ENCODE measurements around the gene AP3D1. TPM values are rescaled to one million over a fixed set of nuclear protein-coding genes. Genes with fewer than 3 reads are reported as not detected.

Gene AP3D1
- total and polyA plus RNA-seq, 9 of the 15 experiments (the other 6 are each of a cell fraction or from before 2014, with no cell fraction given): 1.2 to 86.1 (median 35.9) TPM

DNA sequence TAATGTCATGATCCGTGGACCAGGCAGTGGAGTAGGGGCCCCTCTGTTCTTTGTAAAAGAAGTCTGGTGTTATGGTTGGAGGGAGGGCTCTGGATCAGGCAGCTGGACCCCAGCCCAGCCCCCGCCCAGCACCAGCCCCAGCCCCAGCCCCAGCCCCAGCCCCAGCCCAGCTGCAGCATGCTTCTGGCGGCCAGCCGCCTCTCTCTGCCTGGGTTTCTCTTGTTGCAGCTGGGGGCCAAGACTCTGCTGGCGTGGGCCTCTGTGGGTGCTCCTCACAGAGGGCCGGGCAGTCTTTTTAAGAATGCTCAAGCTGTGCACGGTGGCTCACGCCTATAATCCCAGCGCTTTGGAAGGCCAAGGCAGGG, 30.2 kb upstream of the AP3D1 start:
- in situ Hi-C loops (cut with MboI) (no loop called here), intact Hi-C loops (cut with micrococcal nuclease) (no loop called here)
- Histone ChIP-seq H3K9me3 (replicated peaks; ENCODE audit: control insufficient read depth, insufficient read depth, low read depth, low read length) (no peaks in the 10 kb centered on the region), H3K9me1 (ENCODE audit: control insufficient read depth, insufficient read depth, low read length) (peaks cover 5% of the 10 kb centered on the region), H3K9ac (ENCODE audit: insufficient read depth in 1 of 2, low read depth in 2 of 2, low read length in 2 of 2) (no peak overlapping the region), H3K4me1 (replicated peaks in 1 of 2; ENCODE audit: control insufficient read depth in 2 of 2, insufficient read depth in 2 of 2, low read length in 2 of 2) (peaks cover 0 to 48% of the 10 kb centered on the region in 2 experiments; a peak in 2 of 5 replicates), H3K79me2 (ENCODE audit: control insufficient read depth, insufficient read depth, low read length) (peaks cover 90% of the 10 kb centered on the region), H3K27ac (ENCODE audit: extremely low read depth, low read depth, low read length) (no peak overlapping the region), H3K4me3 (no peak overlapping the region), H3K4me2 (ENCODE audit: insufficient read depth, low read length) (no peak overlapping the region), H3K27me3 (ENCODE audit: control insufficient read depth in 2 of 2, insufficient read depth in 2 of 2, low read length in 2 of 2) (no peaks in the 10 kb centered on the region), H4K20me1 (replicated peaks; ENCODE audit: control insufficient read depth, insufficient read depth, low read length) (peaks cover 23% of the 10 kb centered on the region), H2AFZ (ENCODE audit: low read depth, low read length) (no peak overlapping the region), H3K36me3 (ENCODE audit: control insufficient read depth, insufficient read depth, low read length) (peaks cover 78% of the 10 kb centered on the region)
- DNase-seq (ENCODE audit: extremely low read depth in 1 of 4, low spot score in 3 of 4): no peak
- 98% methylated on average over 5 of the region's 9 CpGs for WGBS (ENCODE audit: insufficient coverage, low coverage, missing lambda C conversion rate)
- CTCF ChIA-PET (ENCODE audit: low intra/inter-chr PET ratio): no interaction called here
- no peak for FAIRE-seq
- BruUV-seq (replicated peaks): no TSS peak
- TF ChIP-seq HDAC8 (tag; IDR thresholded peaks at IDR 0.05) (no peak), JUN (IDR thresholded peaks at IDR 0.05; ENCODE audit: borderline replicate concordance, low read depth, low read length) (no peak), JUN (CRISPR knock-in tag; IDR thresholded peaks at IDR 0.05; ENCODE audit: borderline replicate concordance) (no peak), XRCC3 (IDR thresholded peaks at IDR 0.05) (no peak), NEUROD1 (IDR thresholded peaks at IDR 0.05; ENCODE audit: borderline replicate concordance, low read depth, low read length, partially characterized antibody) (no peak), ZNF431 (CRISPR knock-in tag; IDR thresholded peaks at IDR 0.05) (no peak), CCNT2 (IDR thresholded peaks at IDR 0.05; ENCODE audit: borderline replicate concordance, extremely low read depth, insufficient read length, low read depth, low read length) (no peak), HNRNPH1 (optimal IDR thresholded peaks at IDR 0.05; ENCODE audit: low read depth, low read length) (no peak), WHSC1 (IDR thresholded peaks at IDR 0.05; ENCODE audit: low read length) (no peak), ZNF75A (CRISPR knock-in tag; IDR thresholded peaks at IDR 0.05) (no peak), MAFK (IDR thresholded peaks at IDR 0.05; ENCODE audit: low read length) (no peak)
- TF ChIP-seq, protein P1, sequence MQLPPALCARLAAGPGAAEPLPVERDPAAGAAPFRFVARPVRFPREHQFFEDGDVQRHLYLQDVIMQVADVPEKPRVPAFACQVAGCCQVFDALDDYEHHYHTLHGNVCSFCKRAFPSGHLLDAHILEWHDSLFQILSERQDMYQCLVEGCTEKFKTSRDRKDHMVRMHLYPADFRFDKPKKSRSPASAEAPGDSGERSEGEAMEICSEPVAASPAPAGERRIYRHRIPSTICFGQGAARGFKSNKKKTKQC (CRISPR knock-in tag; IDR thresholded peaks at IDR 0.05): no peak
- TF ChIP-seq, protein P2, sequence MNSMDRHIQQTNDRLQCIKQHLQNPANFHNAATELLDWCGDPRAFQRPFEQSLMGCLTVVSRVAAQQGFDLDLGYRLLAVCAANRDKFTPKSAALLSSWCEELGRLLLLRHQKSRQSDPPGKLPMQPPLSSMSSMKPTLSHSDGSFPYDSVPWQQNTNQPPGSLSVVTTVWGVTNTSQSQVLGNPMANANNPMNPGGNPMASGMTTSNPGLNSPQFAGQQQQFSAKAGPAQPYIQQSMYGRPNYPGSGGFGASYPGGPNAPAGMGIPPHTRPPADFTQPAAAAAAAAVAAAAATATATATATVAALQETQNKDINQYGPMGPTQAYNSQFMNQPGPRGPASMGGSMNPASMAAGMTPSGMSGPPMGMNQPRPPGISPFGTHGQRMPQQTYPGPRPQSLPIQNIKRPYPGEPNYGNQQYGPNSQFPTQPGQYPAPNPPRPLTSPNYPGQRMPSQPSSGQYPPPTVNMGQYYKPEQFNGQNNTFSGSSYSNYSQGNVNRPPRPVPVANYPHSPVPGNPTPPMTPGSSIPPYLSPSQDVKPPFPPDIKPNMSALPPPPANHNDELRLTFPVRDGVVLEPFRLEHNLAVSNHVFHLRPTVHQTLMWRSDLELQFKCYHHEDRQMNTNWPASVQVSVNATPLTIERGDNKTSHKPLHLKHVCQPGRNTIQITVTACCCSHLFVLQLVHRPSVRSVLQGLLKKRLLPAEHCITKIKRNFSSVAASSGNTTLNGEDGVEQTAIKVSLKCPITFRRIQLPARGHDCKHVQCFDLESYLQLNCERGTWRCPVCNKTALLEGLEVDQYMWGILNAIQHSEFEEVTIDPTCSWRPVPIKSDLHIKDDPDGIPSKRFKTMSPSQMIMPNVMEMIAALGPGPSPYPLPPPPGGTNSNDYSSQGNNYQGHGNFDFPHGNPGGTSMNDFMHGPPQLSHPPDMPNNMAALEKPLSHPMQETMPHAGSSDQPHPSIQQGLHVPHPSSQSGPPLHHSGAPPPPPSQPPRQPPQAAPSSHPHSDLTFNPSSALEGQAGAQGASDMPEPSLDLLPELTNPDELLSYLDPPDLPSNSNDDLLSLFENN (IDR thresholded peaks at IDR 0.05; ENCODE audit: low read depth in 2 of 2, low read length in 2 of 2): no peak
- TF ChIP-seq, protein P3, sequence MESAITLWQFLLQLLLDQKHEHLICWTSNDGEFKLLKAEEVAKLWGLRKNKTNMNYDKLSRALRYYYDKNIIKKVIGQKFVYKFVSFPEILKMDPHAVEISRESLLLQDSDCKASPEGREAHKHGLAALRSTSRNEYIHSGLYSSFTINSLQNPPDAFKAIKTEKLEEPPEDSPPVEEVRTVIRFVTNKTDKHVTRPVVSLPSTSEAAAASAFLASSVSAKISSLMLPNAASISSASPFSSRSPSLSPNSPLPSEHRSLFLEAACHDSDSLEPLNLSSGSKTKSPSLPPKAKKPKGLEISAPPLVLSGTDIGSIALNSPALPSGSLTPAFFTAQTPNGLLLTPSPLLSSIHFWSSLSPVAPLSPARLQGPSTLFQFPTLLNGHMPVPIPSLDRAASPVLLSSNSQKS (CRISPR knock-in tag; IDR thresholded peaks at IDR 0.05): no peak
- no peak for ATAC-seq
- POLR2A ChIA-PET: interaction anchor here (0.7 to 1.5 kb wide), 4 partner anchors 8 to 834 kb away, joined by 3 to 5 read pairs (median 3); no protein-coding TSS in a partner anchor
